Peyer's patch (tissue), 4 donors: ENCODE results near the gene LCE1D. TPM values are rescaled to one million over a fixed set of nuclear protein-coding genes. Genes with fewer than 3 reads are reported as not detected.

Experiments used
- DNase-seq, 3 donors: peaks; one replicate each; pipeline ENCODE4 v3.0.0-alpha.2; 2017 to 2019
- H3K27ac ChIP-seq, 4 donors: fragments of 200-600 bp; sonication (generic); one replicate each; pipeline ENCODE4 v1.5.1; 2016 to 2019
- H3K27me3 ChIP-seq, 2 donors: fragments of 200-600 bp; sonication (generic); one replicate each; pipeline ENCODE4 v1.5.1; 2019
- H3K36me3 ChIP-seq, 3 donors: fragments of 200-600 bp; sonication (generic); one replicate each; pipeline ENCODE4 v1.5.1; 2016 to 2019
- H3K4me1 ChIP-seq, 4 donors: fragments of 200-600 bp; sonication (generic); one replicate each; pipeline ENCODE4 v1.5.1; 2016 to 2019
- H3K4me3 ChIP-seq, 4 donors: fragments of 200-600 bp; sonication (generic); 1 replicate in 3 of 4; 2 replicates in 1 of 4; pipeline ENCODE4 v1.5.1; 2016 to 2019; ENCODE audit warnings: mild to moderate bottlenecking in 1 of 4
- H3K9me3 ChIP-seq, 4 donors: fragments of 200-600 bp; sonication (generic); one replicate each; pipeline ENCODE4 v1.5.1; 2016 to 2019; ENCODE audit warnings: mild to moderate bottlenecking in 1 of 4
- POLR2A ChIP-seq, 2 donors: fragments of 450-650 bp; IDR thresholded peaks; one replicate each; pipeline ENCODE4 v1.5.1; 2017; ENCODE audit warnings: antibody characterized with exemption in 2 of 2, mild to moderate bottlenecking in 2 of 2, moderate library complexity in 2 of 2
- total RNA-seq, 4 donors: library from RNA; depleted of rRNA; stranded (reverse); fragments of >200 nt; gene quantifications; one replicate each; pipeline ENCODE4 v1.1.0, GENCODE V29; 2016
- TF ChIP-seq, protein P1 (sequence below), 6 experiments: fragments of 450-650 bp in 4 of 6; fragments of 200-600 bp in 2 of 6; sonication (generic) in 1 of 6; IDR thresholded peaks; one replicate each; pipeline ENCODE4 v1.5.1; 2017 to 2019; ENCODE audit warnings: antibody characterized with exemption in 6 of 6, mild to moderate bottlenecking in 3 of 6, moderate library complexity in 1 of 6

LCE1D gene, protein sequence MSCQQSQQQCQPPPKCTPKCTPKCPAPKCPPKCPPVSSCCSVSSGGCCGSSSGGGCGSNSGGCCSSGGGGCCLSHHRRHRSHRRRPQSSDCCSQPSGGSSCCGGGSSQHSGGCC
- total RNA-seq: not detected

DNA sequence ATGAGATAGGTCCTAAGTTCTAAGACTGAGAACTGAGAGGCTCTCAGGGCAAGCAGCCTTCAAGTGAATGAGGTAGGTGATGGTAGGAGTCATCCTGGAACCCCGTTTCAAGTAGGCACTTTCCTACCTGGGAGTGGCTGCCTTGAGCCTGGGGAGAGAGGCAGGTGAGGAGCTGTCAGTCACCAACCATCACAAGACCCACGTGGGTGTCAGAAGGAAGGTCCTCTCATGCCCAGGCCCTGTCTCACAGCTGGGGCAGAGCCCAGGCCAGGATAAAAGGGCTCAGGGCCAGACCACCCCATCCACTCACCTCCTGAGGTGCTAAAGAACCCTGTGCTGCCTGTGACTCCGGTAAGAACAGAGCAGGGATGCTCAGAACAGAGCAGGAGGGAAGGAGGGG lies at the start of gene LCE1D:
TSS of gene LCE1D (plus strand) at position 301 of the 400 bp plus-strand sequence. CDS start 1,074 bp downstream, outside the sequence.
- H3K4me3 ChIP-seq: no peak within 1 kb of the TSS
- H3K27me3 ChIP-seq: no peaks in the 10 kb centered on the region
- H3K27ac ChIP-seq: no peak within 1 kb of the TSS
- H3K4me1 ChIP-seq: no peaks in the 10 kb centered on the region
- H3K36me3 ChIP-seq: no peaks in the 10 kb centered on the region
- no peak for DNase-seq
- no peaks in the 10 kb centered on the region for H3K9me3 ChIP-seq
- TF ChIP-seq, protein P1, sequence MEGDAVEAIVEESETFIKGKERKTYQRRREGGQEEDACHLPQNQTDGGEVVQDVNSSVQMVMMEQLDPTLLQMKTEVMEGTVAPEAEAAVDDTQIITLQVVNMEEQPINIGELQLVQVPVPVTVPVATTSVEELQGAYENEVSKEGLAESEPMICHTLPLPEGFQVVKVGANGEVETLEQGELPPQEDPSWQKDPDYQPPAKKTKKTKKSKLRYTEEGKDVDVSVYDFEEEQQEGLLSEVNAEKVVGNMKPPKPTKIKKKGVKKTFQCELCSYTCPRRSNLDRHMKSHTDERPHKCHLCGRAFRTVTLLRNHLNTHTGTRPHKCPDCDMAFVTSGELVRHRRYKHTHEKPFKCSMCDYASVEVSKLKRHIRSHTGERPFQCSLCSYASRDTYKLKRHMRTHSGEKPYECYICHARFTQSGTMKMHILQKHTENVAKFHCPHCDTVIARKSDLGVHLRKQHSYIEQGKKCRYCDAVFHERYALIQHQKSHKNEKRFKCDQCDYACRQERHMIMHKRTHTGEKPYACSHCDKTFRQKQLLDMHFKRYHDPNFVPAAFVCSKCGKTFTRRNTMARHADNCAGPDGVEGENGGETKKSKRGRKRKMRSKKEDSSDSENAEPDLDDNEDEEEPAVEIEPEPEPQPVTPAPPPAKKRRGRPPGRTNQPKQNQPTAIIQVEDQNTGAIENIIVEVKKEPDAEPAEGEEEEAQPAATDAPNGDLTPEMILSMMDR (IDR thresholded peaks at IDR 0.05): no peak
- no peak for TF ChIP-seq POLR2A (IDR thresholded peaks at IDR 0.05)

DNA sequence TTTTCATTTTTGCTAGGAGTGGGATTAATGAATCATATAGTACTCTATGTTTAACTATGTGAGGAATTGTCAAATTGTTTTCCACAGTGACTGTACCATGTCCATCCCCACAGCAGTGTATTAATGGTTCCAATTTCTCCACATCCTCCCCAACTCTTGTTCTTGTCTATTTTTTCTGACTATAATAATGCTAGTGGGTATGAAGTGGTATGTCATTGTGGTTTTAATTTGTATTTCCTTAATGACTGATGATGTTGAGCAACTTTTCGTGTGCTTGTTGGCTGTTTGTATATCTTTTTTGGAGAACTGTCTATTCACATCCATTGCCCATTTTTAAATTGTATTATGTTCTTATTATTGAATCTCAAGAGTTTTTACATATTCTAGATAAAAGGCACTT lies 48.7 kb upstream of the LCE1D start:
- DNase-seq: no peak
- Histone ChIP-seq H3K27ac (no peak overlapping the region), H3K9me3 (no peaks in the 10 kb centered on the region), H3K27me3 (no peaks in the 10 kb centered on the region), H3K36me3 (no peaks in the 10 kb centered on the region), H3K4me1 (no peaks in the 10 kb centered on the region), H3K4me3 (no peak overlapping the region)
- no peak for TF ChIP-seq POLR2A (IDR thresholded peaks at IDR 0.05)
- TF ChIP-seq, protein P1 (IDR thresholded peaks at IDR 0.05): no peak

DNA sequence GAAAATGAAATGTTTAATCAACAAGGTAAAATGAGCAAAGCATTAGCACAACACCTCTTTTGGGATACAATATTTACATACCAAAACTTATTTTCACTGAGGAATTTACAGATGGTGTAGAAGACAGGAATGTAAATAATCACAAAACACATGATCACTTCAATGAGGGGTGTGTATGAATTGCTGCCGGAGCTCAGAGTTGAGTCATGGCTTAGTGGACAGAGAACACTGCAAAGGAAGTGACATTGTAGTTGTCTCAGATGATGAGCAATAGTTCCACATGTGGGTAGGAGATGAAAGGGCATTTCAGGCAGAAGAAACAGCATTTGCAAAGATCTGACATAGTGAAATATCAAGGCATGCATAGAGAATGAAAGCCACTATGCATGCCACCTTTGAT lies 44.3 kb upstream of the LCE1D start:
- no peak for TF ChIP-seq POLR2A (IDR thresholded peaks at IDR 0.05)
- TF ChIP-seq, protein P1 (IDR thresholded peaks at IDR 0.05): no peak
- no peak overlapping the region for H3K27ac ChIP-seq
- no peaks in the 10 kb centered on the region for H3K9me3 ChIP-seq
- no peak overlapping the region for H3K4me3 ChIP-seq
- H3K4me1 ChIP-seq: no peaks in the 10 kb centered on the region
- H3K36me3 ChIP-seq: no peaks in the 10 kb centered on the region
- no peaks in the 10 kb centered on the region for H3K27me3 ChIP-seq
- DNase-seq: no peak

DNA sequence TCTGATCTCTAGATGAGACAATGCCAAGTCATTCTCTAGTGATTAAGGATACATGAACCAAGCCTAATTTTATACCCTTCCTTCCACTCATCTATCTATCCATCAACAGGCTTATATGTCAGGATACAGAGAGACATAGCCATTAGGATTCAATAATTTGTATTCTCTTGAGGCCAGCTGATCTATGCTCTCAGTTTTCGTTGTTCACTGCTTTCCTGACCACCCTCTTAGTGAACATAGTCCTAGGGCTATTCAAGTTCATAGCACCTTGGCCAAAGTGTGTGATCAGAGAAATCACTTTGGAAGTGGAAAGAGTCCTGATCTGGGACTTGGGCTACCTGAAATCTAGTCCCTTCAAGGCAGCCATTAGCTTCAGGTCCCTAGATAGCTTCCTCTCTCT lies 42.9 kb upstream of the LCE1D start:
- no peaks in the 10 kb centered on the region for H3K27me3 ChIP-seq
- H3K27ac ChIP-seq: no peak overlapping the region
- DNase-seq: no peak
- no peaks in the 10 kb centered on the region for H3K36me3 ChIP-seq
- TF ChIP-seq, protein P1 (IDR thresholded peaks at IDR 0.05): no peak
- no peak overlapping the region for H3K4me3 ChIP-seq
- no peaks in the 10 kb centered on the region for H3K4me1 ChIP-seq
- H3K9me3 ChIP-seq: no peaks in the 10 kb centered on the region

DNA sequence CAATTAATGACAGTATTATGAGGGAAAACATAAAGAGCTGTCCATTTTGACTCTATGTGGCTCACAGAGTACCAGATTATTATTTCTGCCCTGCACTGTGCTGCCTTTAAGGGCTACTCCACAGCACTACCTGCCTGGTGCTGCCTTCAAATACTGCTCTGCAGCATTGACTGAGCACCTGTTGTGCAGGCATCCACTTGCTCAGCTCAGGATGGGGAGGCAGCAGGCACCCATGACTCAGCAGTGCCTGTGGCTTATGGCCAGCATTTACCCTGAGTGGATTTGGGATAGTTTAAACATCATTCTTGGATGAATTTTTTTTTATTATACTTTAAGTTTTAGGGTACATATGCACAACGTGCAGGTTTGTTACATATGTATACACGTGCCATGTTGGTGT lies 39.6 kb upstream of the LCE1D start:
- Histone ChIP-seq H3K36me3 (no peaks in the 10 kb centered on the region), H3K9me3 (no peaks in the 10 kb centered on the region), H3K4me1 (no peaks in the 10 kb centered on the region), H3K27me3 (no peaks in the 10 kb centered on the region), H3K27ac (no peak overlapping the region), H3K4me3 (no peak overlapping the region)
- DNase-seq: no peak
- TF ChIP-seq, protein P1 (IDR thresholded peaks at IDR 0.05): no peak
- no peak for TF ChIP-seq POLR2A (IDR thresholded peaks at IDR 0.05)

DNA sequence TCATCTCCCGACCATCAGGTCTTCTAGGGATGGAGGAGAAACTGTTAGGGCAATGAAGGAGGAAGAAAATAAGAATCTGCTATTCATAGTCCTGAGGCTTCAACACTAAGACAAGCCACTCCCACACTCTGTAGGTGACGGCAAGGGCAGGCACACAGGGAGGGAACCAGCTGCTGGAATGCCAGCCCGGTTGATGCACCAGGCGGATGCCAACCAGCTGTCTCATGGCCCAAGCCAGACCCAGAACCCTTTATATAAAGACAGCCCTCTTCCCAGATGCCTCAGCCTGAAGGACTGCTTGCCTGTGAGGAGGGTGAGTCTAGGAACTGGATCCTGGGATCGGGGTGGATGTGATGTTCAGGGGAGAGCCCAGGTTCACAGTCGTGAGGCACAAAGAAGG lies 38.8 kb upstream of the LCE1D start, which contains the start of gene KPRP:
TSS of gene KPRP (plus strand) at position 279 of the 400 bp plus-strand sequence. CDS start 1,564 bp downstream, outside the sequence.
- no peaks in the 10 kb centered on the region for H3K9me3 ChIP-seq
- no peaks in the 10 kb centered on the region for H3K4me1 ChIP-seq
- no peaks in the 10 kb centered on the region for H3K27me3 ChIP-seq
- H3K36me3 ChIP-seq: no peaks in the 10 kb centered on the region
- H3K27ac ChIP-seq: no peak within 1 kb of the TSS
- H3K4me3 ChIP-seq: no peak within 1 kb of the TSS
- TF ChIP-seq, protein P1 (IDR thresholded peaks at IDR 0.05): no peak
- TF ChIP-seq POLR2A (IDR thresholded peaks at IDR 0.05): no peak
- no peak for DNase-seq
